Cardiac muscle cell (in vitro differentiated cells and primary cell): ENCODE data around the gene FAM89B. TPM values are rescaled to one million over a fixed set of nuclear protein-coding genes. Genes with fewer than 3 reads are reported as not detected.
A peak's percentile ranks its signal among the peaks of the same experiment; 100 is the strongest.

Experiments
- DNase-seq, 2 donors: peaks; one replicate each; pipeline versions ENCODE4 v3.0.0 to v3.0.0-alpha.2; 2010 to 2017; ENCODE audit warnings: low read depth in 1 of 2, low spot score in 1 of 2
- H3K27ac ChIP-seq: fragments of 200-600 bp; sonication (generic); 2 replicates; pipeline ENCODE4 v1.5.1; 2016
- H3K27me3 ChIP-seq: fragments of 200-600 bp; sonication (generic); 2 replicates; pipeline ENCODE4 v1.6.0; 2016; ENCODE audit warnings: control low read depth
- H3K36me3 ChIP-seq: fragments of 200-600 bp; sonication (generic); 2 replicates; pipeline ENCODE4 v1.5.1; 2016; ENCODE audit warnings: control low read depth
- H3K4me1 ChIP-seq: fragments of 200-600 bp; sonication (generic); 2 replicates; pipeline ENCODE4 v1.8.1; 2017; ENCODE audit warnings: low read depth, mild to moderate bottlenecking, mixed run types
- H3K4me3 ChIP-seq: fragments of 200-600 bp; sonication (generic); 2 replicates; pipeline ENCODE4 v1.5.1; 2016; ENCODE audit warnings: mild to moderate bottlenecking
- H3K9me3 ChIP-seq: fragments of 200-600 bp; sonication (generic); 2 replicates; pipeline ENCODE4 v1.5.1; 2017; ENCODE audit warnings: low read depth, mild to moderate bottlenecking, control low read depth
- polyA plus RNA-seq: library from polyadenylated mRNA; unstranded; fragments of >200 nt; fragmentation: Nextera tagmentation; extraction: Ambion mirVana; gene quantifications from 2 replicates; pipeline ENCODE4 v1.2.1, GENCODE V29; 2016
- total RNA-seq: library from RNA; depleted of rRNA; stranded (reverse); fragments of >200 nt; gene quantifications from 2 replicates; pipeline ENCODE4 v1.2.3, GENCODE V29; 2016
- TF ChIP-seq, protein P1 (sequence below): IDR thresholded peaks from 2 replicates; pipeline ENCODE4 v1.5.1; 2012; ENCODE audit warnings: low read depth, mild to moderate bottlenecking, low read length

The FAM89B gene
- total and polyA plus RNA-seq, 2 experiments from 2014 or later, result 42.9 to 132 TPM

DNA sequence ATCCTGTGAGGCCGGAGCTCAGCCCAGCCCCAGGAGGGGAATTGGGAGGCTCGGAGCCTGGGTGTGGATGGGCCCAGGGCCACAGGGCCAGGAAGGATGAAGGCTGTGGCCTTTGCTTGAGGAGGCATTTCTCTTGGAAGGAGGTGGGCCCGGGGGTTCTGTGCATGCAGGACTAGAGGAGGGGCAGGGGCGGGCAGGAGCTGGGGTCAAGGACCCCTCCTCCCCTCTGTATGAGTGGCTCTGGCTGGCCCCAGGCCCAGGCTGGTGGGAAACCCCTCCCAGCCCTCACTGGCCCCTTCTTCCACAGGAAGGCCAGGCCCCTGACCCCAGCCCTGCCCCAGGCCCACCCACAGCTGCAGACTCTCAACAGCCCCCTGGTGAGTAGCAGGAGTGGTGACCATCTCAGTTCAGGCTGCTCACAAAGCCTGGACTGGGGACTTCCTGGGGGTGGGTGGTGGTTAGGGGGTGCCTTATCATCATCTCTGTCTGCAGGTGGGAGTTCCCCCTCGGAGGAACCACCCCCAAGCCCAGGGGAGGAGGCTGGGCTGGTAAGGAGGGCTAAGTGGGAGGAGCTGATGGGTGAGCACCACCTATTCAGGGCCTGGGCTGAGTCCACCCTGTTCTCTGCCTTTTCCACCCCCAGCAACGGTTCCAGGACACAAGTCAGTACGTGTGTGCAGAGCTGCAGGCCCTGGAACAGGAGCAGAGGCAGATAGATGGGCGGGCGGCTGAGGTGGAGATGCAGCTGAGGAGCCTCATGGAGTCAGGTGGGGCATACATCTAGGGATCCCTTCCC lies 17.3 kb downstream of the FAM89B start:
- H3K4me3 ChIP-seq, result no peak overlapping the region
- H3K4me1 ChIP-seq, result peaks cover 17% of the 10 kb centered on the region
- no peak overlapping the region for H3K27ac ChIP-seq
- H3K9me3 ChIP-seq, result no peaks in the 10 kb centered on the region
- no peak for DNase-seq
- no peaks in the 10 kb centered on the region for H3K36me3 ChIP-seq
- TF ChIP-seq, protein P1, sequence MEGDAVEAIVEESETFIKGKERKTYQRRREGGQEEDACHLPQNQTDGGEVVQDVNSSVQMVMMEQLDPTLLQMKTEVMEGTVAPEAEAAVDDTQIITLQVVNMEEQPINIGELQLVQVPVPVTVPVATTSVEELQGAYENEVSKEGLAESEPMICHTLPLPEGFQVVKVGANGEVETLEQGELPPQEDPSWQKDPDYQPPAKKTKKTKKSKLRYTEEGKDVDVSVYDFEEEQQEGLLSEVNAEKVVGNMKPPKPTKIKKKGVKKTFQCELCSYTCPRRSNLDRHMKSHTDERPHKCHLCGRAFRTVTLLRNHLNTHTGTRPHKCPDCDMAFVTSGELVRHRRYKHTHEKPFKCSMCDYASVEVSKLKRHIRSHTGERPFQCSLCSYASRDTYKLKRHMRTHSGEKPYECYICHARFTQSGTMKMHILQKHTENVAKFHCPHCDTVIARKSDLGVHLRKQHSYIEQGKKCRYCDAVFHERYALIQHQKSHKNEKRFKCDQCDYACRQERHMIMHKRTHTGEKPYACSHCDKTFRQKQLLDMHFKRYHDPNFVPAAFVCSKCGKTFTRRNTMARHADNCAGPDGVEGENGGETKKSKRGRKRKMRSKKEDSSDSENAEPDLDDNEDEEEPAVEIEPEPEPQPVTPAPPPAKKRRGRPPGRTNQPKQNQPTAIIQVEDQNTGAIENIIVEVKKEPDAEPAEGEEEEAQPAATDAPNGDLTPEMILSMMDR, result no peak
- peaks cover 32% of the 10 kb centered on the region for H3K27me3 ChIP-seq

DNA sequence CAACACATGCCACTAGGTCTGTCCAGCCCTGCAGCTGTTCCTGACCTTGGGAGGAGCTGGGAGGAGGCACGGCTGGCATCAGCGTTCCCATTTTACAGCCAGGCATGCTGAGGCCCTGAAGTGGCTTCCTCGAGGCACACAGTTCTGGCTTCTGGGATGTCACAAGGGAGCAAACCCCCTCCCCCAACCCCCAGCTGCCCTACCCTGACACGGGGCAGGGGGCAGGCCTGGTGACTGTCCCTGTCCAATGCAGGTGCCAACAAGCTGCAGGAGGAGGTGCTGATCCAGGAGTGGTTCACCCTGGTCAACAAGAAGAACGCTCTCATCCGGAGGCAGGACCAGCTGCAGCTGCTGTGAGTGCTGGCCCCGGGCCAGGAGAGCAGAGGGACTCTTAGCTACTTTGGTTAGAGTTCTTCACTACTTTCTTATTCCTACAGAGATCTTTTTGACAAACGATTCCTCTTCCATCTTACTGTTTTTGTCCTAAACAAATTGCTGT lies 18.0 kb downstream of the FAM89B start:
- Histone ChIP-seq H3K27me3 (peaks cover 25% of the 10 kb centered on the region), H3K4me3 (no peak overlapping the region), H3K36me3 (no peaks in the 10 kb centered on the region), H3K9me3 (no peaks in the 10 kb centered on the region), H3K4me1 (peaks cover 17% of the 10 kb centered on the region), H3K27ac (no peak overlapping the region)
- DNase-seq, result peak in 1 of 2 donors; percentile 50
- TF ChIP-seq, protein P1, result no peak

DNA sequence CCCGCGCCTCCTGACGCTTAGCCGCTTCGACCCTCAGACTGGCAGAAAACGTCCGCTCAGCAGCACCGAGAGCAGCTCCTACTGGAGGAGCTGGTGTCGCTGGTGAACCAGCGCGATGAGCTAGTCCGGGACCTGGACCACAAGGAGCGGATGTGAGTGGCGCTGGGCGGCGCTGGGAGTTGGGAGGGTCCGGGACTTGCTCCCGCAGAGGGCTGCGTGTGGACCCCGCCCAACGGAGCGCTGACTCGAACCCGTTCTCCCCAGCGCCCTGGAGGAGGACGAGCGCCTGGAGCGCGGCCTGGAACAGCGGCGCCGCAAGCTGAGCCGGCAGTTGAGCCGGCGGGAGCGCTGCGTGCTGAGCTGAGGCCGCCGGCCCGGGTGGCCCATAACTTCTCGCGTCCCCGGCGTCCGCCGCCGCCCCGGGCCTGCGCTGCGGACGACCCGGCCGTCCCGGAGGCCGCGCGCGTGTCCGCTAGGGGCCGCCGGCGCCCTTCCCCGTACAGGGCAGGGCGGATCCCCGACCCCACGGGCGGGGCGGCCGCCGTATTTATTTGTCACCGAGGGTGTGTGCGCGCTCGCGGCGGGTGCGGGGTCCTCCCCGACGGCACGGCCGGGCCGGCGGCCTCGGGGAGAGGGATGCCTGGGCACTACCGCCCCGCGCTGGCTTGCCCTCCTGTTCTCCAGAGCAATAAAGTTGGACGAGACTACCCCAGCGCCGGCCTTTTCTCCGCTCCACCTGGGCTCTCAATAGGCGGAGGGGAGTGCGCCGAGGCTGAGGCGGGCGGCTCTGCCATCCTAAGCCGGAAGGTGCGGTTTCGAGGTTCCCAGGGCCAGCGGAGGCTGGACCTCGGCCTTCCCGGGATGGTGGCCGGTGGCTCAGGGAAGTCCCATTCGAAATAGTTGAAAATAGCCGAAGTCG lies 19.9 kb downstream of the FAM89B start:
- DNase-seq, result peak; percentile 38 to 69
- Histone ChIP-seq H3K27me3 (peaks cover 18% of the 10 kb centered on the region), H3K4me3 (peak overlapping the region; percentile 21), H3K36me3 (no peaks in the 10 kb centered on the region), H3K27ac (no peak overlapping the region), H3K4me1 (peaks cover 14% of the 10 kb centered on the region), H3K9me3 (no peaks in the 10 kb centered on the region)
- TF ChIP-seq, protein P1, result no peak

DNA sequence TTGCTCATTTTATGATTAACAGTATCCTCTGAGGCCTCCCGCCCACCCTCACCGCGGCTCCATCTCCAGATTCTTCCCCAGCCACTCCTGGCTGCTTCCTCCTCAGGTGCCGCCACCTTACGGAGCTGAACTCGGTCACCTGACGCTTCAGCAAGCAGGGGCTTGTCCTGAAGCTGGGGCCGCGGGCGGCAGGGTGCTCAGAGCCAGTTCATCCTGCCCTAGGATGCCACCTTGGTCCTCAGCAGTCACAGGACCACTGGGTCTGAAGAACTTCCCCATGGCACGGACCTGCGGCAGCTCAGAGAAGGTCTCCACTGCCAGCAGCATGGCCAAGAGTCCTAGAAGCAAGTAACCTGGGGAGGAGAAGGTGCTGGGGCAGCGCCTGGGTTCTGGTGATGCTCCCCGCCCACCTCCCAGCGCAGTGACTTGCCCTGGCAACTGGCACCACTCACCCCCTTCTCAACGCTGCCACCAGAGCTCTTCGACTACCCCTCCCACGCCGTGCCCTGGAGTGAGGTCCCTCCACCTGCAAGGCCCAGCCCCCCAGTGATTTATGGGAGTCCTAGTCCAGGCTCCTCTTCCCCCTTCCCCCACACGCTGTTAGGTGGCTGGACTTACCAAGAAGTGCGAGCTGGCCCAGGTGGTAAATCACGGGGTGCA lies 20.6 kb downstream of the FAM89B start:
- H3K27me3 ChIP-seq, result peaks cover 18% of the 10 kb centered on the region
- peaks cover 6% of the 10 kb centered on the region for H3K4me1 ChIP-seq
- H3K9me3 ChIP-seq, result no peaks in the 10 kb centered on the region
- H3K36me3 ChIP-seq, result peaks cover under 1% of the 10 kb centered on the region
- no peak for DNase-seq
- TF ChIP-seq, protein P1, result no peak
- no peak overlapping the region for H3K27ac ChIP-seq
- H3K4me3 ChIP-seq, result no peak overlapping the region
